Lung (tissue), 12 donors: ENCODE data around the gene RBM20. TPM values are rescaled to one million over a fixed set of nuclear protein-coding genes. Genes with fewer than 3 reads are reported as not detected.

ENCODE experiments used
- ATAC-seq: fragments of 200-7000 bp; cut with Tn5 transposase; one replicate; pipeline ENCODE4 v1.9.1; 2020; ENCODE audit warnings: moderate number of reproducible peaks; ENCODE audit not compliant: insufficient read depth, low FRiP score
- DNase-seq, 3 donors: peaks; one replicate each; pipeline ENCODE4 v3.0.0-alpha.2; 2013 to 2017
- H3K27ac ChIP-seq, 2 donors: one replicate each; pipeline ENCODE4 v1.5.1; 2013; ENCODE audit warnings: mild to moderate bottlenecking in 2 of 2, moderate library complexity in 2 of 2, control low read depth in 1 of 2, inconsistent platforms in 1 of 2, low read depth in 1 of 2, low read length in 1 of 2
- H3K27me3 ChIP-seq, 3 donors: one replicate each; pipeline ENCODE4 v1.5.1; 2013; ENCODE audit warnings: low read length in 2 of 3; ENCODE audit not compliant: control insufficient read depth in 3 of 3, insufficient read depth in 3 of 3
- H3K36me3 ChIP-seq, 4 donors: one replicate each; pipeline ENCODE4 v1.5.1; 2013; ENCODE audit warnings: low read length in 4 of 4, mild to moderate bottlenecking in 1 of 4, moderate library complexity in 1 of 4; ENCODE audit not compliant: control insufficient read depth in 4 of 4, insufficient read depth in 4 of 4
- H3K4me1 ChIP-seq, 5 donors: one replicate each; pipeline ENCODE4 v1.5.1; 2013; ENCODE audit warnings: low read length in 5 of 5, mild to moderate bottlenecking in 2 of 5, moderate library complexity in 1 of 5; ENCODE audit not compliant: control insufficient read depth in 5 of 5, insufficient read depth in 5 of 5
- H3K4me3 ChIP-seq: one replicate; pipeline ENCODE4 v1.5.1; 2013; ENCODE audit warnings: mild to moderate bottlenecking, control low read depth, moderate library complexity
- H3K9ac ChIP-seq, 2 donors: one replicate each; pipeline ENCODE4 v1.5.1; 2013; ENCODE audit warnings: low read length in 2 of 2, control low read depth in 1 of 2; ENCODE audit not compliant: insufficient read depth in 1 of 2
- H3K9me3 ChIP-seq, 4 donors: one replicate each; pipeline ENCODE4 v1.5.1; 2013; ENCODE audit warnings: low read length in 3 of 4, mild to moderate bottlenecking in 1 of 4, moderate library complexity in 1 of 4; ENCODE audit not compliant: control insufficient read depth in 4 of 4, insufficient read depth in 3 of 4
- WGBS, 2 donors: extraction: QIAGEN DNeasy Blood & Tissue Kit; methylation state at CpG; one replicate each; pipeline ENCODE4 v1.1.7; 2013; 5-methylcytosine and 5-hydroxymethylcytosine counted together
- polyA plus RNA-seq, 2 donors: library from polyadenylated mRNA; stranded (reverse); fragments of 200-250 nt; gene quantifications; one replicate each; pipeline ENCODE4 v1.2.1, GENCODE V29; 2013
- total RNA-seq, 2 donors: library from RNA; depleted of rRNA in 1 of 2; stranded (reverse); fragments of >200 nt in 1 of 2; gene quantifications; one replicate each; pipeline ENCODE4 v1.2.1, GENCODE V29; 2014 to 2021
- TF ChIP-seq, protein P1 (sequence below): IDR thresholded peaks from 2 replicates; pipeline ENCODE4 v1.5.1; 2012; ENCODE audit warnings: mild to moderate bottlenecking; ENCODE audit errors: control extremely low read depth, extremely low read depth
- donor health status: control.
- donor health status: control.
- donor health status: Bipolar disorder and iron deficiency.
- donor health status: healthy.
- donor health status: DM: yes; HTN: yes; CAD: no.

RBM20 gene
- total and polyA plus RNA-seq, 4 donors = 0.25 to 3.3 (median 0.66) TPM

DNA sequence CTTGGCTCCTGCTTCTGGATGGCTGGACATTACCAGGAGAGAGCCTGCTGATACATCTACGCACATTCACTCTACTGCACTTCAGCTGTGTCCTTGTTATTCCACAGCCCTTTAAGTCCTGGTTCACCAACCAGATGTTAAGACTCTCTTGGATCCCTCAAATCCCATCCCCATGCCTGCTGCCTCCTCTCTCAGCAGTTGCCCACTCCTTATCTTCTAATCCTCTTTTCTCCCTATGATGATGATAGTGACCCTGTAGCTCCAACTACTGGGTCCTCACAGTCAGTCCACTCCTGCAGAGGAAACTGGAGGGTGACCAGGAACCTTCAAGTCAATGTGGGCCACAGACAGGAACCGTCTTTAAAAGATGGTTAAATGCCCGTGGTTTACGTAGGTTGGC lies 131.3 kb downstream of the RBM20 start:
- Histone ChIP-seq H3K36me3 (no peaks in the 10 kb centered on the region), H3K27ac (peak overlapping the region in 1 of 2 donors; percentile 67), H3K4me3 (no peak overlapping the region), H3K9me3 (peaks cover 0 to 2% (median 0%) of the 10 kb centered on the region in 4 donors), H3K4me1 (peaks cover 0 to 11% (median 0%) of the 10 kb centered on the region in 5 donors), H3K9ac (no peak overlapping the region), H3K27me3 (no peaks in the 10 kb centered on the region)
- no peak for DNase-seq
- TF ChIP-seq, protein P1, sequence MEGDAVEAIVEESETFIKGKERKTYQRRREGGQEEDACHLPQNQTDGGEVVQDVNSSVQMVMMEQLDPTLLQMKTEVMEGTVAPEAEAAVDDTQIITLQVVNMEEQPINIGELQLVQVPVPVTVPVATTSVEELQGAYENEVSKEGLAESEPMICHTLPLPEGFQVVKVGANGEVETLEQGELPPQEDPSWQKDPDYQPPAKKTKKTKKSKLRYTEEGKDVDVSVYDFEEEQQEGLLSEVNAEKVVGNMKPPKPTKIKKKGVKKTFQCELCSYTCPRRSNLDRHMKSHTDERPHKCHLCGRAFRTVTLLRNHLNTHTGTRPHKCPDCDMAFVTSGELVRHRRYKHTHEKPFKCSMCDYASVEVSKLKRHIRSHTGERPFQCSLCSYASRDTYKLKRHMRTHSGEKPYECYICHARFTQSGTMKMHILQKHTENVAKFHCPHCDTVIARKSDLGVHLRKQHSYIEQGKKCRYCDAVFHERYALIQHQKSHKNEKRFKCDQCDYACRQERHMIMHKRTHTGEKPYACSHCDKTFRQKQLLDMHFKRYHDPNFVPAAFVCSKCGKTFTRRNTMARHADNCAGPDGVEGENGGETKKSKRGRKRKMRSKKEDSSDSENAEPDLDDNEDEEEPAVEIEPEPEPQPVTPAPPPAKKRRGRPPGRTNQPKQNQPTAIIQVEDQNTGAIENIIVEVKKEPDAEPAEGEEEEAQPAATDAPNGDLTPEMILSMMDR = no peak
- no peak for ATAC-seq
- WGBS, 2 donors = 81 to 92% methylated on average over 4 of the region's 4 CpGs

DNA sequence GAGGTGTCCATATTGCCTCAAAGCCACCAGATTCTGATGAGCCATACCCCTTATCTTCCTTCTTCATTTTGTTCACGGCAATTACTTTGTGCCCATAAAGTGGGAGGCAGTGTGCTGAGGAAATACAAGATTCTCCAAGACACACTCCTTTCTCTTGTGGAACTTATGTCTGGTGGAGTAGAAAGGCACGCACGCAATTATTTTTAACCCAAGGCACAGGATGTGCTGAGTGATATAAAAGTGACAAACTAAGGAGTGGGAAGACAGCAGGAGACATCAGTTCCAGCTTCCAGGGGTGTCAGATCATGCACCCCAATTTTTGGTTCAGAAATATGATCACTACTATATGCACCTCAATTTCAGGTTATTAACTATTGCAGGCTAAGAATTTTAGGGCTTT lies 132.9 kb downstream of the RBM20 start:
- H3K27ac ChIP-seq = peak overlapping the region in 1 of 2 donors; percentile 67
- 90 to 99% methylated on average over 3 of the region's 3 CpGs for WGBS, 2 donors
- TF ChIP-seq, protein P1 = no peak
- H3K9ac ChIP-seq = no peak overlapping the region
- peaks cover 0 to 11% (median 0%) of the 10 kb centered on the region in 5 donors for H3K4me1 ChIP-seq
- peaks cover 0 to 2% (median 0%) of the 10 kb centered on the region in 4 donors for H3K9me3 ChIP-seq
- H3K27me3 ChIP-seq = no peaks in the 10 kb centered on the region
- DNase-seq (no peak), ATAC-seq (no peak)
- H3K4me3 ChIP-seq = no peak overlapping the region
- H3K36me3 ChIP-seq = no peaks in the 10 kb centered on the region

DNA sequence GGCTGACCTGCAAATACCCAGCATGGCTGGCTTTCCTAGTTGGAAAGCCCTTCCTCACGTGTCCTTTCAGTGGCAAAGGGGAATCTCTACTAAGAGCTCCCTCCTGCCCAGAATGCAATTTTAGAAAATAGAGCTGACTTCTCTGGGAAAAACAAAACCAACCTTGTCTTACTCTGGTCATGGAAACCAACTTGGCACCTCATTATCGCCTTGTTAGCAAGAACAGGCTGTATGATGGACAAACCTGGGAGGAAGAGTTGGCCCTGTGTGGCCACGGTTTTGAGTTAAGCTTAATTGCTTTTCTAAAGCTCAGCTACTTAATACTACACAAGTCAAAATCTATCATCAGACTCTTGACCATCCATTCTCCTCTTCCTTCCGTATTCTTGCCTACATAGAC lies 133.5 kb downstream of the RBM20 start:
- WGBS, 2 donors = 84 to 87% methylated on average over 4 of the region's 4 CpGs
- ATAC-seq (no peak), DNase-seq (no peak)
- H3K9ac ChIP-seq = no peak overlapping the region
- H3K4me1 ChIP-seq = peaks cover 0 to 11% (median 0%) of the 10 kb centered on the region in 5 donors
- TF ChIP-seq, protein P1 = no peak
- peaks cover 0 to 2% (median 0%) of the 10 kb centered on the region in 4 donors for H3K9me3 ChIP-seq
- no peak overlapping the region for H3K4me3 ChIP-seq
- peak overlapping the region in 1 of 2 donors; percentile 67 for H3K27ac ChIP-seq
- H3K27me3 ChIP-seq = no peaks in the 10 kb centered on the region
- H3K36me3 ChIP-seq = no peaks in the 10 kb centered on the region

DNA sequence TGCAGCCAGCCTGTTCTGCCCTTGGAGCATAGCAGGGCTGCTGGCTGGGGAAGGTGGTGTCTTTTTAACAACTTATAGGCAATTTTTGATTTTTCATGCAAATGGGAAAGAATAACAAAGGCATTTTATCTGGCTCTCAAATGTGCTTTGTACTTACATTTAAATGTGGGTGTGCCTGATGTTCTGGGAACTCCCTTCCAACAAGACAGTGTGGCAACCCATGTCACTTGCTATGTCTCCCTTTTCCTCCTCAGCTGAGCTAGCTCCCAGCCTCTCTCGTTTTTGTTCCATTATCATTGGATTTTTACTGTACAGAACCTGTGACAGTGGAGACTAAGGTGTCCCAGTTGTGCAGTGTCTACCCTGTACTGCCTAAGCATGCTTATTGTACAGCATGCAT lies 134.1 kb downstream of the RBM20 start:
- no peak overlapping the region for H3K9ac ChIP-seq

More for the DNA sequence above, 134.1 kb downstream of the RBM20 start:
- TF ChIP-seq, protein P1 = no peak
- DNase-seq = no peak
- no peaks in the 10 kb centered on the region for H3K27me3 ChIP-seq
- 57 to 82% methylated on average over 1 of the region's 1 CpG for WGBS, 2 donors
- no peak for ATAC-seq
- H3K4me3 ChIP-seq = no peak overlapping the region
- H3K36me3 ChIP-seq = no peaks in the 10 kb centered on the region
- peak overlapping the region in 1 of 2 donors; percentile 67 for H3K27ac ChIP-seq
- peaks cover 0 to 2% (median 0%) of the 10 kb centered on the region in 4 donors for H3K9me3 ChIP-seq
- peaks cover 0 to 11% (median 0%) of the 10 kb centered on the region in 5 donors for H3K4me1 ChIP-seq
